ENCODE measurements around the gene ITCH.

DNA sequence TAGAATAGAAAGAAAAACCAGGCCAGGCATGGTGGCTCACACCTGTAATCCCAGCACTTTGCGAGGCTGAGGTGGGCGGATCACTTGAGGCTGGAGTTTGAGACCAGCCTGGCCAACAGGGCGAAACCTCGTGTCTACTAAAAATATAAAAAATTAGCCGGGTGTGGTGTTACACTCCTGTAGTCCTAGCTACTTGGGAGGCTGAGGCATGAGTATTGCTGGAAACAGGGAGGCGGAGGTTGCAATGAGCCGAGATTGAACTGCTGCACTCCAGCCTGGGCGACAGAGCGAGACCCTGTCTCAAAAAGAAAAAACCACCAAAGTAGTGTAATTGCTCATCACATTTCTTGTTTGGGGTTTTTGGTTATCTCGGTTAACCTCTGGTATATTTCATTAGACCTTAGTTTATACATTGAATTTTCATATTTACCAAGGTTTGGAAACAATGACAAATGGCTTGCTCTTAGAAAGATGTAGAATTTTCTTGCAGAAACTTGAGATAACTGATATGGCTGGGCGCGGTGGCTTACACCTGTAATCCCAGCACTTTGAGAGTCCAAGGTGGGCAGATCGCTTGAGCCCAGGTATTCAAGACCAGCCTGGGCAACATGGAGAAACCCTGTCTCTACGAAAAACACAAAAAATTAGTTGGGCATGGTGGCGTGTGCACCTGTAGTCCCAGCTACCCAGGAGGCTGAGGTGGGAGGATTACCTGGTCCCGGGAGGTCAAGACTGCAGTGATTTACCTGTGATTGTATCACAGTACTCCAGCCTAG is 14.2 kb downstream of the ITCH start:
- TF ChIP-seq POLR2A (IDR thresholded peaks at IDR 0.05; ENCODE audit: low read depth) (no peak), EP300 (IDR thresholded peaks at IDR 0.05) (no peak), POLR2AphosphoS5 (IDR thresholded peaks at IDR 0.05) (no peak)
- TF ChIP-seq, protein P1, sequence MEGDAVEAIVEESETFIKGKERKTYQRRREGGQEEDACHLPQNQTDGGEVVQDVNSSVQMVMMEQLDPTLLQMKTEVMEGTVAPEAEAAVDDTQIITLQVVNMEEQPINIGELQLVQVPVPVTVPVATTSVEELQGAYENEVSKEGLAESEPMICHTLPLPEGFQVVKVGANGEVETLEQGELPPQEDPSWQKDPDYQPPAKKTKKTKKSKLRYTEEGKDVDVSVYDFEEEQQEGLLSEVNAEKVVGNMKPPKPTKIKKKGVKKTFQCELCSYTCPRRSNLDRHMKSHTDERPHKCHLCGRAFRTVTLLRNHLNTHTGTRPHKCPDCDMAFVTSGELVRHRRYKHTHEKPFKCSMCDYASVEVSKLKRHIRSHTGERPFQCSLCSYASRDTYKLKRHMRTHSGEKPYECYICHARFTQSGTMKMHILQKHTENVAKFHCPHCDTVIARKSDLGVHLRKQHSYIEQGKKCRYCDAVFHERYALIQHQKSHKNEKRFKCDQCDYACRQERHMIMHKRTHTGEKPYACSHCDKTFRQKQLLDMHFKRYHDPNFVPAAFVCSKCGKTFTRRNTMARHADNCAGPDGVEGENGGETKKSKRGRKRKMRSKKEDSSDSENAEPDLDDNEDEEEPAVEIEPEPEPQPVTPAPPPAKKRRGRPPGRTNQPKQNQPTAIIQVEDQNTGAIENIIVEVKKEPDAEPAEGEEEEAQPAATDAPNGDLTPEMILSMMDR (IDR thresholded peaks at IDR 0.05): no peak
